NCI-H187 treated with DMSO at 0.1 percent for 48 hours (cell line): Measurements from ENCODE around the gene GRIA2.

Source experiments
- DNase-seq: peaks from one replicate; lab custom pipeline; 2025; lab: John Stamatoyannopoulos, UW

The GRIA2 gene

DNA sequence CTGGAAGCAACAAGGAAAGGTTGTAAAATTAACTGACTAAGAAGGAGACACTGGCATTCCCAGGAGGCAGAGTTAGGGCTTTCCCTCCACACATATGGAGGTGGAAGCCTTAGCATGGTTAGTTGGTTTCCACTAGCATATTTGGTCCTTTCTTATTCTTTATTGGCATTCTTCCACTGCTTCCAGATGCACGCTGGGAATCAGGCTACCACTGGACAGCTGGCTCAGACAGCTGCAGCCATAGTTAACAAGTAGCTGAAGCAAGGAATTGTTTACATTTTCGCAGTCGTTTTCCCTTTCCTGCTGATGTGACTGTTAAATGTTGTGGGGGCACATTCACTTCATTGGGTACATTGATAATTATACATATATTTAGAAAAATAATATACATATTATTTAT lies 169.2 kb downstream of the GRIA2 start:
- DNase-seq = no peak

DNA sequence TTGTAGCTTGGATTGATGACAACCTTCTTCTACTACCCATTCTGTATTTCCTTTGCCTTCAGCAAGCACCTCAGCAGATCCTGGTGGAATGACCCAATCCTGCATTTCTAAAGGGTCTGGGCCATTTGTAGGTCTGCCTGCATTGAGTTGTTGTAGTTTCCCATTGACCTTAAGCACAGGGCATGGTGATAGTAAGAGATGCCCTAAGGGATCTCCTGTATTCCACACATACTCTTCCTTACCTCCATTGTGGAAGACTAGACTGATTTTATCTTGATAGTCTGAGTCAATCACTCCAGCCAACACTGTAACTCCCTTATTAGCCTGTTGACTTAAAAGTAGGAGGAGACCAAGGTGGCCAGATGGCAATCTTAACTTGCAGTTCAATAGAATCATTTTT lies 184.5 kb downstream of the GRIA2 start:
- DNase-seq = no peak
